OCI-LY3 (cell line): ENCODE measurements around the gene CRNN.

Source experiments
- H2AFZ ChIP-seq: fragments of 200-600, 300-600 bp; shearing (Covaris generic); 2 replicates; pipeline ENCODE4 v1.6.0; 2014; ENCODE audit warnings: antibody characterized with exemption, low read depth, low read length
- H3K27ac ChIP-seq: fragments of 200-600, 300-600 bp; sonication (generic); 2 replicates; pipeline ENCODE4 v1.5.1; 2014; ENCODE audit warnings: mild to moderate bottlenecking, low read length, moderate library complexity, mixed read lengths
- H3K27me3 ChIP-seq: fragments of 200-600, 300-600 bp; sonication (generic); 2 replicates; pipeline ENCODE4 v1.6.1; 2014; ENCODE audit warnings: low read depth, low read length, mixed read lengths
- H3K36me3 ChIP-seq: fragments of 200-600, 300-600 bp; sonication (generic); replicated peaks from 2 replicates; pipeline ENCODE3; 2014; ENCODE audit warnings: low read depth, low read length, mixed read lengths
- H3K4me1 ChIP-seq: fragments of 300-600, 200-600 bp; sonication (generic); 2 replicates; pipeline ENCODE4 v1.6.1; 2014; ENCODE audit warnings: low read length, mixed read lengths
- H3K4me2 ChIP-seq: fragments of 200-600, 300-600 bp; sonication (generic); 2 replicates; pipeline ENCODE4 v1.6.1; 2014; ENCODE audit warnings: low read length, mixed read lengths
- H3K4me3 ChIP-seq: fragments of 300-600, 200-600 bp; sonication (generic); 2 replicates; pipeline ENCODE4 v1.5.1; 2014; ENCODE audit warnings: antibody characterized with exemption, mild to moderate bottlenecking, low read length, moderate library complexity
- H3K79me2 ChIP-seq: fragments of 300-600, 200-600 bp; shearing (Covaris generic); 2 replicates; pipeline ENCODE4 v1.6.1; 2014; ENCODE audit warnings: mild to moderate bottlenecking, low read length, mixed read lengths
- H3K9ac ChIP-seq: fragments of 300-600, 200-600 bp; shearing (Covaris generic); 2 replicates; pipeline ENCODE4 v1.6.0; 2014; ENCODE audit warnings: mild to moderate bottlenecking, low read length, moderate library complexity
- H3K9me3 ChIP-seq: fragments of 200-600, 300-600 bp; shearing (Covaris generic); 2 replicates; pipeline ENCODE4 v1.6.1; 2014; ENCODE audit warnings: low read length, mixed read lengths; ENCODE audit not compliant: insufficient read depth
- H4K20me1 ChIP-seq: fragments of 200-600, 300-600 bp; sonication (generic); 2 replicates; pipeline ENCODE4 v1.6.1; 2016; ENCODE audit warnings: low read length, mixed read lengths; ENCODE audit not compliant: insufficient read depth
- EZH2phosphoT487 ChIP-seq: fragments of 200-600 bp; shearing (Covaris generic); IDR thresholded peaks from 2 replicates; pipeline ENCODE4 v1.6.1; 2018; ENCODE audit warnings: antibody characterized with exemption, mixed run types, low read depth
- TF ChIP-seq, protein P1 (sequence below): fragments of 200-600, 300-600 bp; sonication (generic); IDR thresholded peaks from 2 replicates; pipeline ENCODE4 v1.5.1; 2014; ENCODE audit warnings: antibody characterized with exemption, low read length, low read depth

The CRNN gene

GRCh38 chr1:152372672-152373071 lies 41.4 kb downstream of the CRNN start:
- Histone ChIP-seq H3K79me2 (no peaks in the 10 kb centered on the region), H3K9me3 (0 out of 2 replicates have a peak, but pooled peaks cover 6% of the 10 kb centered on the region), H3K4me3 (no peak overlapping the region), H3K4me1 (no peaks in the 10 kb centered on the region), H2AFZ (no peak overlapping the region), H3K36me3 (no peaks in the 10 kb centered on the region), H4K20me1 (no peaks in the 10 kb centered on the region), H3K4me2 (no peak overlapping the region), H3K27ac (no peak overlapping the region), H3K27me3 (peaks cover 9% of the 10 kb centered on the region; the same call in 1 of the 2 replicates), H3K9ac (no peak overlapping the region)
- TF ChIP-seq, protein P1, sequence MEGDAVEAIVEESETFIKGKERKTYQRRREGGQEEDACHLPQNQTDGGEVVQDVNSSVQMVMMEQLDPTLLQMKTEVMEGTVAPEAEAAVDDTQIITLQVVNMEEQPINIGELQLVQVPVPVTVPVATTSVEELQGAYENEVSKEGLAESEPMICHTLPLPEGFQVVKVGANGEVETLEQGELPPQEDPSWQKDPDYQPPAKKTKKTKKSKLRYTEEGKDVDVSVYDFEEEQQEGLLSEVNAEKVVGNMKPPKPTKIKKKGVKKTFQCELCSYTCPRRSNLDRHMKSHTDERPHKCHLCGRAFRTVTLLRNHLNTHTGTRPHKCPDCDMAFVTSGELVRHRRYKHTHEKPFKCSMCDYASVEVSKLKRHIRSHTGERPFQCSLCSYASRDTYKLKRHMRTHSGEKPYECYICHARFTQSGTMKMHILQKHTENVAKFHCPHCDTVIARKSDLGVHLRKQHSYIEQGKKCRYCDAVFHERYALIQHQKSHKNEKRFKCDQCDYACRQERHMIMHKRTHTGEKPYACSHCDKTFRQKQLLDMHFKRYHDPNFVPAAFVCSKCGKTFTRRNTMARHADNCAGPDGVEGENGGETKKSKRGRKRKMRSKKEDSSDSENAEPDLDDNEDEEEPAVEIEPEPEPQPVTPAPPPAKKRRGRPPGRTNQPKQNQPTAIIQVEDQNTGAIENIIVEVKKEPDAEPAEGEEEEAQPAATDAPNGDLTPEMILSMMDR: no peak
- TF ChIP-seq EZH2phosphoT487: no peak

- H3K4me3 ChIP-seq: no peak overlapping the region
- no peak overlapping the region for H2AFZ ChIP-seq
- H3K27ac ChIP-seq: no peak overlapping the region
- H3K4me2 ChIP-seq: no peak overlapping the region
- H3K79me2 ChIP-seq: no peaks in the 10 kb centered on the region
- H3K27me3 ChIP-seq: peaks cover 10% of the 10 kb centered on the region; the same call in 1 of the 2 replicates
- H3K9ac ChIP-seq: no peak overlapping the region
- no peak for TF ChIP-seq EZH2phosphoT487
- TF ChIP-seq, protein P1: no peak
- H3K9me3 ChIP-seq: 0 out of 2 replicates have a peak, but pooled peaks cover 6% of the 10 kb centered on the region
- H3K36me3 ChIP-seq: no peaks in the 10 kb centered on the region
- H3K4me1 ChIP-seq: no peaks in the 10 kb centered on the region
- no peaks in the 10 kb centered on the region for H4K20me1 ChIP-seq
Observed at GRCh38 chr1:152367436-152367835, 46.6 kb downstream of the CRNN start.

GRCh38 chr1:152359906-152360305 lies 54.2 kb downstream of the CRNN start, which contains the start of gene FLG2:
TSS of gene FLG2 (minus strand) at chr1:152360006. CDS start at chr1:152358884, 1,122 bp downstream.
- Histone ChIP-seq H3K79me2 (no peaks in the 10 kb centered on the region), H3K4me2 (no peak within 1 kb of the TSS), H3K9ac (no peak within 1 kb of the TSS), H3K27ac (no peak within 1 kb of the TSS), H3K27me3 (peaks cover 10% of the 10 kb centered on the region; the same call in 1 of the 2 replicates), H3K4me3 (no peak within 1 kb of the TSS), H2AFZ (no peak within 1 kb of the TSS), H3K36me3 (no peaks in the 10 kb centered on the region), H3K4me1 (no peaks in the 10 kb centered on the region), H3K9me3 (no peaks in the 10 kb centered on the region), H4K20me1 (no peaks in the 10 kb centered on the region)
- no peak for TF ChIP-seq EZH2phosphoT487
